Embryonic facial prominence (tissue), 1 donor: ENCODE results near the gene TCF23.
"Not testable (repeated sequence)": the region's sequence is repeated elsewhere in the genome, so short reads cannot be mapped to it uniquely, and the experiment has no call there.

Source experiments
- DNase-seq: peaks from one replicate; pipeline ENCODE4 v3.0.0-alpha.2; 2016; ENCODE audit errors: extremely low spot score

Gene TCF23

GRCh38 chr2:27154488-27154887 is 5.7 kb downstream of the TCF23 start:
- DNase-seq = no peak

GRCh38 chr2:27155069-27155520 is 6.3 kb downstream of the TCF23 start:
- DNase-seq = no peak

GRCh38 chr2:27158468-27158867 is 9.7 kb downstream of the TCF23 start:
- DNase-seq = no peak

DNA sequence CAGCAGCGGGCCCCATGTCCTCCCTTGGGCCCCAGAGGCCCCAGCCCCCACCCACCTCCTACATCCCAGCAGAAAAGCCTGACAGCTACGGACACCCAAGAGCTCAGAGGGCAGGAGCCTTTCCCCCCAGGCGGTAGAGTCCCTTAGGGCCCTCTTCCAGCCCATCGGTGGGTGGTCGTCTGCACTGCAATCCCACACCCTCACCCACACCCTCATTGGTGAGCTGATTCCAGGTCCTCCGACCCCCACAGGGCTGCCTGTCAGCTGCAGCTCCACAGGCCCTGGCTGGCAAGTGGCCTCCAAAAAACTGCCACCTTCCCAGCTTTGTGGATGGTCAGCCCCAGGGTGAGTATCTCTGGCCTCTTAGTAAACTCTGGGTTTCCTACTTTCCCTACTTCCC is 10.5 kb downstream of the TCF23 start:
- DNase-seq = no peak

- no peak for DNase-seq
Observed at GRCh38 chr2:27160191-27160590, 11.4 kb downstream of the TCF23 start.

DNA sequence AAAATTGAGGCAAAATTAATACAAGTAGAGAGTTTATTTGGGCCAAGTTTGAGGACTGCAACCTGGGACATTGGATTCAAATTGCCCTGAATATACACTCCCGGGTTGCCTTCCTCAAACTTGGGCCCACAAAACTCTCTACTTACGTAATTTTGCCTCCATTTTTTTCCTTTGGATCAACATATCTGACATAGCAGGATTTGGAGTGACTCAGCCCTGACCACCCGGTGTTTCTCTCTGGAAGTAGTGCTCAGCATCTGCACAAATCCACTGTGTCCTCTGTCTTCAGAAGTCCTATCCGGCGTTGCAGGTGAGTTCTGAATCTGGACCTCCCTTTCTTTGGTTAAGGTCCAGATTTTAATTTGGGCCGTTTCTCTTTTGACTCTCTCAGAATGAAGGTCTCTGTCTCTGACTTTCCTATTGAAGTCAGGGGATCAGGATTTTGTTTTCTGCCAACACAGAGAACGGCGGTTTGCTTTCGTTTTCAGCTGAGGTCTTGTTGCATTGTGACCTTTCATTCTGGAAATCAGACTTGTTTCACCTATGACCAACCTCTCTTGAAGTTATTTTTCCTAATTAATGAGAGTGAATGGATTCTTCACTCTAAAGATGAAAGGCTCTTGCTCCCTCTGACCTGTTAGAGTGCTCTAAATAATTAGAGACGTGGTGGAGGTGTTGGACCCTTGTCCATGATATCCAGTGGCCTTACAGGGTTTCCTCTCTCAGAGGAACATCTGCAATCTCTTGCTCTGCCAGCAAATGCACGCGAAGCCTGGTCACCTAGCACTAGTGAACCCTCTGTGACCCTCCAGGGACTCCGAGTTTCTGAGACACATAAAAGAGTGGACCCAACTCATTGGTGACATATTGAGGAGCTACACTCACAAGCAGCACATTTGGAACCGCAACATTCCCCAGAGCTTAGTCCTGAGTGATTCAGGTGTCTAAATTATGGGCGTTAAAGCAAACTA is 13.6 kb downstream of the TCF23 start:
- DNase-seq = no peak

DNA sequence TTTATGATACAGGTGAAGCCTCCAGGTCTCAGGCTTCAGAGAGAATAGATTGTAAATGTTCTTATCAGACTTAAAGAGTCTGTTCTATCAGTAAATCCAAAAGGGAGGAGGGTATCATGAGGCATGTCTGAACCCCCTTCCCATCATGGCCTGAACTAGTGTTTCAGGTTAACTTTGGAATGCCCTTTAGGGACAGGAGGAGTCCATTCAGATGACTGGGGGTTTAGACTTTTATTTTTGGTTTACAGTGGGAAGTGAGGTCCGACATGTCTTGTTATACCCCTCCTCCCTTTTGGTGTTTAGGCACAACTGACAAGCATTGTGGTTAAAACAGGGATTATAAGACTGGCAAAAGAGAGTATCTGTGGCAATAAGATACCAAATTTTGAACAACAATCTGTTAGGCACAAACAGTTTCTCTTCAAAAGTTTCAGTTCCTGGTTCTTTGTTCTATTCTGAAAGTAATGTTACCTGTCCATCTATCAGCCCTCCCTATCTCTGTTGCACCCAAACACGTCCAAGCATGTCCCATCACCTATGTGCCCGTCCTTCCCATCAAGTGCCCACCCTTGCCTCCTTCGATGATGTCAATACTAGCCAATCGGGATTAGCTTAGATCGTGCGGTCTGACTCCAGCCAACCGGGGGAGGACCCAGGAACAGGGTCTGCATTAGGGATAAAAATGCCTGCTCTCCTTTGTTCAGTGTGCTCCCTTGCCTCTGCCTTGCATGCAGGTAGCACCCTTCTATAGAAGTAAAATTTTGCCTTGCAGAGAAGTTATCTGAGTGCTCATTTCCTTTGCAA is 16.4 kb downstream of the TCF23 start:
- DNase-seq = no peak

- DNase-seq = no peak
Observed at GRCh38 chr2:27170581-27171337, 22.0 kb downstream of the TCF23 start.

- DNase-seq = no peak
Observed at GRCh38 chr2:27171351-27171848, 22.6 kb downstream of the TCF23 start.

DNA sequence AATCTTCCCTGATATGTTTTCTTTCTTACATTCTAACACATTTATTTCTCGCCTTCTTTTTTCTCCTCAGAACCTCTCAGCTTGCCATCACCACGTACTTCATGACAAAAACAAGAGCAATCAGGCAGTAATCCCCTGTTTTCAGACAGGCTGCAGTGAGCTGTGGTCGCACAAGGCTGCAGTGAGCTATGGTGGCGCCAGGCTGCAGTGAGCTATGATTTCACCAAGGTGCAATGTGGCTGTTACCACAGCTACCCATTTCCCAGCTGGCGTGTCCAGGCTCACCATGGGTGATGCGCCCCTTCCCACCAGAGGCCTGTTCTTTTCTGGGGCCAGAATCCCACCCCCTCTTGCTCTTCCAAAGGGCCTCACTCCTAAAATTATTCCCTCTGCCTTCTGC is 25.8 kb downstream of the TCF23 start:
- DNase-seq = no peak

GRCh38 chr2:27175330-27175729 is 26.5 kb downstream of the TCF23 start:
- no peak for DNase-seq

DNA sequence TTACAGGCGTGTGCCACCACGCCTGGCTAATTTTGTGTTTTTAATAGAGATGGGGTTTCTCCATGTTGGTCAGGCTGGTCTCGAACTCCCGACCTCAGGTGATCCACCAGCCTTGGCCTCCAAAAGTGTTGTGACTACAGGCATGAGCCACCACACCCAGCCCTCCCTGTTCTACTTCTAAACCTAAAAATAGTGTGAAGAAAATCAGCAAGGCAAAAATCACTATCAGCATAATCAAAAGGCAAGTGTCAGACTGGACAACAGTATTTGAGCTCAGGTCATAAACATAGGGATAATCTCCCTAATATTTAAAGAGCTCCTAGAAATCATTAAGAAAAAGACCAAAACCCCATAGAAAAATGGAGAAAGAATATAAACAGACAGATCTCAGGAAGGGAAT is 27.0 kb downstream of the TCF23 start:
- not testable (repeated sequence) for DNase-seq

GRCh38 chr2:27177441-27178351 is 28.9 kb downstream of the TCF23 start:
- no peak for DNase-seq

- DNase-seq = no peak
Observed at GRCh38 chr2:27178469-27178868, 29.7 kb downstream of the TCF23 start.

DNA sequence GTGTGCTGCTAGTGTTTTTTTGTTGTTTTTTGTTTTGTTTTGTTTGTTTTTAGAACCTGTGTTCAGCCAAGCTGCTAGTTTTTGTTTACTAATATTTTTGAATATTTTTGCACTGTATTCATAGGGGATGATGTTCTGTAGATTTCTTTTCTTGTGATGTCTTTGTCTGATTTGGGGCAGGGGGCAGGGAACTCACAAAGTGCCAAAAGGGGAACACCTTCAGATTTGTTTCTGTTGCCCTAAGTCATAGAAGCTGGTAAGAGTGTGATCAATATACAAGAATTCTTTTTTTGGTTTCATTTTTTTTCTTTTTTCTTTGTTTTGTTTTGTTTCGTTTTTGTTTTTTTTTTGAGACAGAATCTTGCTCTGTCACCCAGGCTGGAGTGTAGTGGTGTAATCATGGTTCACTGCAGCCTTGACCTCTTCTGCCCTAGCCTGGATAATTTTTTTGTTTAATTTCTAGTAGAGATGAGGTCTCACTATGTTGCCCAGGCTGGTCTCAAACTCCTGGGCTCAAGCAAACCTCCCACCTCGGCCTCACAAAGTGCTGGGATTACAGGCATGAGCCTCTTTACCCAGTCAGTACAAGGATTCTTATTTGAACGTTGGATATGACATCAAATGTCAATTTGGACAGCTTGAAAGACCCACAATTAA is 30.7 kb downstream of the TCF23 start:
- no peak for DNase-seq

DNA sequence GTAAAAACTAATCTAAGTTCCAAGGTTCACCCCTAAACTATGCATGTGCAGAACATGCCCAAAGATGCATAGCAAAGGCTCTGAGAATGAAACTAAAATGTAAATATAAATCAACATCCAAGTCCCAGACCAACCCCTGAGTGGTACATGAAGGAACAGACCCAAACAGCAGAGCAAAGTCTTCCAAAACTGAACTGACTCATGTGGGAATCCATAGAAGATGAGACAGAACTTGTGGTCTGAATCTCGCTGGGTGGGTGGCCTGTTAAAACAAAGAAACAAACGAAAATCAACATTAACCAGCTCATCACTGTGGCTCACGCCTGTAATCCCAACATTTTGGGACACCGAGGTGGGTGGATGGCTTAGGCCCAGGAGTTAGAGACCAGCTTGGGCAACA is 33.5 kb downstream of the TCF23 start:
- no peak for DNase-seq

DNA sequence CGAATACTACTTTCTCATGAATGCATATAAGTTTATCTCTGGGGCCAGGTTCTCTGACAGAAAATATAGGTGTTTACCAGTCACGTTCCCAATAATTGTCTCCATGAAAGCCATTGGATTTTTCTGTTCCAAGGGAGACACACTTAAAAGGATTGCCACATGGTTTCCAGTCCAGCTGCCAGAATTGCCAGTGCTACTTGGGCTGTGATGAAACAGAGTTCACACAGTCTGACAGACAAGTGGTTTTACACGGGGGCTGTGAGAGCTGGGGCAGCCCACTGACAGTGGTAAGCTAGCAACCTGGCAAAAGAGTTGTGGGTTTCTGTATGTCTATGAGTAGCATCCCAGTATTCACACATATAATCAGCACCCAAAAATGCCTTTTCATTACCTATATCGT is 35.3 kb downstream of the TCF23 start:
- DNase-seq = no peak

DNA sequence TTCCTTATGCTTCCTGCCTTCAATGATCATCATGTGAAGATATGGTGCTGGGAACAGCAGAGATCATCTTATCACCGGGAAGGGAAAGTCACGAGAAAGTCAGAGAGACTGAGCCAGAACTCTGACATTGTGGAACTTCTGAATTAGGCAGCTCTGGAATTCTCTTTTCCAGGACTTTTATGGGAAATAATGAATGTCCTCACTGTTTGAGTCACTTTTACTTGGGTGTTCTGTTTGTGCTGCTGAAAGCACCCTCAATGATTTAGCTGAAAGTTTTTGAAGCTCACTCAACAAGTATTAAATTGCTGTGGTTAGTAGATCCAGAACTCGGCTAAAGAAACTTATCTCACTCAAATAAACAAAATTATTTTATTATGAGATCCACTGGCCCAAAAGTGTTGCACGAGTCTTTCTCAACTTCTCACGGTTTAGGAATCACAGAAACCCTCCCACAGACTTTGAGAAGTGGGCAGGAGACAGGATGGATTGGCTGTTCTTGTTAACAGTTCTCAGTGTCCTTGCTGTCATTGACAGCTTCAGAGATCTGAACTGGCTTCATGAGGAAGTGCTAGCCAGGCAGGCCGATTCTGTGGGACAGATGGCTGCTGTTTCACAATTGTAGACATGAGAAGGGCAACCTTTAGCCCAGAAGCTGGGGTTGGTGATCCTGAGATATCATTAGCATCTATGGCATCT is 36.7 kb downstream of the TCF23 start:
- no peak for DNase-seq

DNA sequence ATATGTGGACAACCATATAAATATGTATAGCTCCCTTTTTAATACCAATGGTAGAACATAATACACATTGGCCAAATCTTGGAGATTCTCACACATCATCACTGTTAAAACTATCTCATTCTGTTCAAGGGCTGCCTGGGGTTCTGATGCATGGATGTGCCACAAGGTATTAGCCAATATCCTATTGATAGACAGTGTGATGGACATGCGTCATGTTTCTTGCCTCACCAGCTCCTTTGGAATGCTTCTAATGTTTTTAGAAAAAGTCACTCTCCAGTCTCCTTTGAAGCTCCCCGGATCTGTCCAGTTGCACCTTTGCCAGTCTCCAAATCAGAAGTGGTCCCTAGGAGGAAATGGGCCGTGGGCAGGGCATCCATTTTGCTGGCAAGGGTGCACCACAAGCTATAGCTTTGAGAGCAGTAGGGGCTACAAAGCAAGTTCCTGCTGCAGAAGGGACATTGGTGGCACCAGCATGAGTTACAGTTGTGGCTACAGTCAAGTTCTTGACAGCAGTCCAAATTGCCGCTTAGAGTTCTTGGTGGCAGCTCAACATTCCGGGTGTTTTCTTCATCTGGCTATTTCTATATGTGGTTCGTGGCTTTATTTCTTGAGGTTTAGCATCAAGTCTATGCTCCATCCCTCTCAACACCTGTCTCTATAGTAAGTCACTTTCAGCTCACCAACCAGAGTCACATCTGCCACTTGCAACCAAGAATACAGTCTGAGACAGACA is 38.0 kb downstream of the TCF23 start:
- DNase-seq = no peak
